Esophagus squamous epithelium (tissue), 5 donors: Measurements from ENCODE around the gene MOB3A. TPM values are rescaled to one million over a fixed set of nuclear protein-coding genes. Genes with fewer than 3 reads are reported as not detected.

Experiments
- DNase-seq: peaks from one replicate; lab custom pipeline; 2025; lab: John Stamatoyannopoulos, UW
- H3K27ac ChIP-seq, 4 donors: fragments of 200-600 bp; sonication (generic); one replicate each; pipeline ENCODE4 v1.5.1; 2016 to 2019; ENCODE audit warnings: mild to moderate bottlenecking in 1 of 4
- H3K27me3 ChIP-seq, 4 donors: fragments of 200-600 bp; sonication (generic); 1 replicate in 3 of 4; 2 replicates in 1 of 4; pipeline versions ENCODE4 v1.5.1 to v1.6.0; 2017 to 2021; ENCODE audit warnings: antibody characterized with exemption in 1 of 4
- H3K36me3 ChIP-seq, 3 donors: fragments of 200-600 bp; sonication (generic); one replicate each; pipeline ENCODE4 v1.5.1; 2016 to 2019
- H3K4me1 ChIP-seq, 3 donors: fragments of 200-600 bp; sonication (generic); one replicate each; pipeline ENCODE4 v1.5.1; 2017 to 2019
- H3K4me3 ChIP-seq, 4 donors: fragments of 200-600 bp; sonication (generic); 1 replicate in 3 of 4; 2 replicates in 1 of 4; pipeline ENCODE4 v1.5.1; 2016 to 2019; ENCODE audit warnings: mild to moderate bottlenecking in 2 of 4, moderate library complexity in 1 of 4
- H3K9me3 ChIP-seq, 3 donors: fragments of 200-600 bp; sonication (generic); one replicate each; pipeline ENCODE4 v1.5.1; 2016 to 2019
- POLR2A ChIP-seq, 4 donors: fragments of 450-650 bp; IDR thresholded peaks; one replicate each; pipeline ENCODE4 v1.6.1; 2017; ENCODE audit warnings: antibody characterized with exemption in 4 of 4, mild to moderate bottlenecking in 4 of 4, moderate library complexity in 3 of 4
- WGBS, 2 donors: methylation state at CpG; one replicate each; pipeline ENCODE4 v1.1.5; 2018; 5-methylcytosine and 5-hydroxymethylcytosine counted together
- intact Hi-C: fragments of 100-400 bp; cut with DNase I; formaldehyde crosslinking; loops from one replicate; pipeline ENCODE4 v1.15.0; 2022
- total RNA-seq, 4 donors: library from RNA; depleted of rRNA; stranded (reverse); fragments of >200 nt; gene quantifications; one replicate each; pipeline ENCODE4 v1.1.0, GENCODE V29; 2016
- TF ChIP-seq, protein P1 (sequence below), 6 experiments: fragments of 450-650 bp in 4 of 6; fragments of 200-600 bp in 2 of 6; sonication (generic) in 2 of 6; IDR thresholded peaks; one replicate each; pipeline ENCODE4 v1.5.1; 2016 to 2019; ENCODE audit warnings: antibody characterized with exemption in 6 of 6, mild to moderate bottlenecking in 4 of 6, moderate library complexity in 4 of 6
- donor health status: DM: yes; HTN: yes; CAD: no.

Gene MOB3A
- total RNA-seq, 4 donors from 2014 or later, result 22.9 to 26.9 (median 23.6) TPM

DNA sequence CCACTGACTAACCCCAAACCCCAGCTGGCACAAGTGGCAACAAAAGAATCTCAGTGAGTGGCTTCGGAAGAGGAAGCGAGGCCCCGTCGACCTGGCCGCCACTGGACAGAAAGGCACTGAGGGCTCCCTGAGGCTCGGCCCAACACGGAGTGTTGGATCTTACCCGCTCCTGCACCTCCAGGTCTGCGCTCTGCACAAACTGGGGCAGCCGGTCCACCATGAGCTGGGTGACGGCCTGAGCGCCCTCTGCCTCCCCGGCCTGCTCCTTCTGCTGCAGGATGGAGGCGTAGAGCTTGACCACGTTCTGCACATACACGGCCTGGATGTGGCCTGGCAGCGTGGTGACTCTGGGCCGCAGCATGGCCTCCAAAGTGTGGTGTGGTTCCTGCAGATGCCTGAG lies 22.3 kb upstream of the MOB3A start:
- intact Hi-C loops, result no loop called here
- Histone ChIP-seq H3K36me3 (peaks cover 83 to 100% (median 89%) of the 10 kb centered on the region in 3 donors), H3K27me3 (no peaks in the 10 kb centered on the region), H3K9me3 (no peaks in the 10 kb centered on the region), H3K4me3 (no peak overlapping the region), H3K4me1 (no peaks in the 10 kb centered on the region), H3K27ac (no peak overlapping the region)
- DNase-seq, result no peak
- TF ChIP-seq POLR2A (IDR thresholded peaks at IDR 0.05), result no peak
- TF ChIP-seq, protein P1, sequence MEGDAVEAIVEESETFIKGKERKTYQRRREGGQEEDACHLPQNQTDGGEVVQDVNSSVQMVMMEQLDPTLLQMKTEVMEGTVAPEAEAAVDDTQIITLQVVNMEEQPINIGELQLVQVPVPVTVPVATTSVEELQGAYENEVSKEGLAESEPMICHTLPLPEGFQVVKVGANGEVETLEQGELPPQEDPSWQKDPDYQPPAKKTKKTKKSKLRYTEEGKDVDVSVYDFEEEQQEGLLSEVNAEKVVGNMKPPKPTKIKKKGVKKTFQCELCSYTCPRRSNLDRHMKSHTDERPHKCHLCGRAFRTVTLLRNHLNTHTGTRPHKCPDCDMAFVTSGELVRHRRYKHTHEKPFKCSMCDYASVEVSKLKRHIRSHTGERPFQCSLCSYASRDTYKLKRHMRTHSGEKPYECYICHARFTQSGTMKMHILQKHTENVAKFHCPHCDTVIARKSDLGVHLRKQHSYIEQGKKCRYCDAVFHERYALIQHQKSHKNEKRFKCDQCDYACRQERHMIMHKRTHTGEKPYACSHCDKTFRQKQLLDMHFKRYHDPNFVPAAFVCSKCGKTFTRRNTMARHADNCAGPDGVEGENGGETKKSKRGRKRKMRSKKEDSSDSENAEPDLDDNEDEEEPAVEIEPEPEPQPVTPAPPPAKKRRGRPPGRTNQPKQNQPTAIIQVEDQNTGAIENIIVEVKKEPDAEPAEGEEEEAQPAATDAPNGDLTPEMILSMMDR (IDR thresholded peaks at IDR 0.05), result no peak
- WGBS, 2 donors, result 93 to 95% methylated on average over 3 to 9 of the region's 18 CpGs

DNA sequence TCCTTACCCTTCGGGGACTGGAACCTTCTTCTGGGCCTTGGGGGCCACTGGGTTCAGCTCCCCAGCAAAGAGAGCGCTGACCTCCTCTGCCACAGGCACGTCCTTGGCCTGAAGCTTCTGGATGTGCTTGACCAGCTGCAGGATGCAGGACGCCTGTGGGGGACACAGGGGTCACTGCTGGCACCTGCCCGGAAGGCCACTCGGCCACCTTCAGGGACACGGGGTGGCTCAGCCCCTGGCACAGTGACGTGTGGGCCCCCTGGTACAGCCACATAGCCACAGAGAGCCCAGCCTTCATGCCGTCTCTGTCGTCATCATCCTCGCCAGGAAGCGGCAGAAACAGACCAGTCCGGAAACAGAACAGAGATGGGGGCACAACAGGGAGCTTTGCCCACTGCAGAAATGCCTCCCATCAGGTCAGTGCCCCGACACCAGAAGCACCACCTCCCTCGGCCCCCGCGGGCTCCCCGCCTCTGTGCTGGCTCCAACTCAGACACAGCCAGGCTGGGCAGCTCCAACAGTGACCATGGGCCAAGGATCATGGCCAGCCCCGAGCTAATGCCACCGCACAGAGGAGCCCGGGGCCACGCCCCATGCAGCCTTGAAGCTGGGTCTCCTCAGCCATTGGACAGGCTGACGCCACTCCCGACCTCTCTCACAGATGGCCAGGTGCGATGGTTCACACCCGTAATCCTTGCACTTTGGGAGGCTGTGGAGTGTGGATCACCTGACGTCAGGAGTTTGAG lies 21.3 kb upstream of the MOB3A start:
- Histone ChIP-seq H3K9me3 (no peaks in the 10 kb centered on the region), H3K36me3 (peaks cover 83 to 100% (median 87%) of the 10 kb centered on the region in 3 donors)
- TF ChIP-seq, protein P1 (IDR thresholded peaks at IDR 0.05), result no peak
- no peak for TF ChIP-seq POLR2A (IDR thresholded peaks at IDR 0.05)

DNA sequence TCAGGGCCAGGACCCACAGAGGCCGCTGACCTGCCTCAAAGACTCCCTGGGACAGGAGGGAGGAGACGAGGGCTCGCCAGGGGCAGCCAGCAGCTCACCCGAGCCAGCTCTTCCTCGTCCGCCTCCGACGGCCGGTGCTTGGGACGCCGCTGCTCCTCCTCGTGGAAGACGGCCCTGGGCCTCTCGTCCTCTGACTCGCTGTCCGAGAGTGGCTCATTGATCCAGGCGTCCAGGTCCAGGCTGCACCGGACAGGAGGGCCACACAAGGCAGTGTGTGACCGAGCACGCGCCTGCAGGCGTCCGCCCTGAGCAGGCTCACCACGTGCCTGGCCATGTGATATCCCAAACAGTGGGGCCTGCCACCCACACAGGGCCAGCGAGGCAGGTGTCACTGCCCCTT lies 20.4 kb upstream of the MOB3A start:
- 80% methylated on average over 1 to 2 of the region's 25 CpGs for WGBS, 2 donors
- intact Hi-C loops, result no loop called here

More for the DNA sequence above, 21.3 kb upstream of the MOB3A start:
- intact Hi-C loops, result no loop called here
- Histone ChIP-seq H3K27ac (no peak overlapping the region), H3K27me3 (no peaks in the 10 kb centered on the region), H3K4me1 (no peaks in the 10 kb centered on the region), H3K4me3 (no peak overlapping the region)
- 100% methylated on average over 4 of the region's 27 CpGs; no CpG with 5 or more reads in 1 of the 2 donors for WGBS, 2 donors
- DNase-seq, result no peak

DNA sequence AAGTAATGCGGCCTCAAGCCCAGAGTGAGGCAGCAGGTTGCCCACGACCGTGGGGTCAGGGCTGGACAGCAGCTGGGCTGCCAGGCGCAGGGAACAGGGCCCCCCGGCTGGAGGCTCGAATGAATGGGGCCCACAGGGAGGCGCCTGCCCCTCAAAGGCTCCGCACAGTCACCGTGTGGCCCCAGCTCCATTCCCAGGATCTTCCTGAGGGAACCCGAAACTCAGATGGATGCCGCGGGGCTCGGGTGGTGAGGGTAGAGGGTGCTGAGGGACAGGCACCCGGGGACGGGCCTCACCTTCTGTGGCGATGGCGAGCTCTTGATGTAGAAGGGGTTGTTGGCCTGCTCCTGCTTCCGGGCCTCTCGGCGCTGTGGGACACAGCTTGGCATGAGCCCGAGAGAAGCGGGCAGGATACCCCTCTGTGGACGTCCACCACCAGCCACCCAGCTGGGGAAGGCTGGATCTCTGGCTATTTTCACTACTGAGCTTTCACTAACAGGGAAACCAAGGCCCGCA lies 19.8 kb upstream of the MOB3A start:
- no peak for DNase-seq
- Histone ChIP-seq H3K4me3 (no peak overlapping the region), H3K36me3 (peaks cover 83 to 100% (median 91%) of the 10 kb centered on the region in 3 donors), H3K27ac (no peak overlapping the region), H3K4me1 (no peaks in the 10 kb centered on the region), H3K9me3 (no peaks in the 10 kb centered on the region), H3K27me3 (no peaks in the 10 kb centered on the region)
- intact Hi-C loops, result no loop called here
- TF ChIP-seq POLR2A (IDR thresholded peaks at IDR 0.05), result no peak
- TF ChIP-seq, protein P1 (IDR thresholded peaks at IDR 0.05), result no peak
- 91 to 94% methylated on average over 9 to 20 of the region's 24 CpGs for WGBS, 2 donors

More for the DNA sequence above, 20.4 kb upstream of the MOB3A start:
- no peak overlapping the region for H3K27ac ChIP-seq
- no peaks in the 10 kb centered on the region for H3K9me3 ChIP-seq
- no peak for DNase-seq
- H3K36me3 ChIP-seq, result peaks cover 82 to 100% (median 91%) of the 10 kb centered on the region in 3 donors
- no peaks in the 10 kb centered on the region for H3K4me1 ChIP-seq
- H3K4me3 ChIP-seq, result no peak overlapping the region
- TF ChIP-seq, protein P1 (IDR thresholded peaks at IDR 0.05), result no peak
- TF ChIP-seq POLR2A (IDR thresholded peaks at IDR 0.05), result no peak
- H3K27me3 ChIP-seq, result no peaks in the 10 kb centered on the region

GRCh38 chr19:2115324-2115723 lies 19.2 kb upstream of the MOB3A start:
- Histone ChIP-seq H3K27ac (no peak overlapping the region), H3K4me1 (no peaks in the 10 kb centered on the region), H3K9me3 (no peaks in the 10 kb centered on the region), H3K36me3 (peaks cover 83 to 100% (median 91%) of the 10 kb centered on the region in 3 donors), H3K4me3 (no peak overlapping the region), H3K27me3 (no peaks in the 10 kb centered on the region)
- 87 to 92% methylated on average over 6 to 13 of the region's 25 CpGs for WGBS, 2 donors
- no peak for DNase-seq
- intact Hi-C loops, result no loop called here
- TF ChIP-seq POLR2A (IDR thresholded peaks at IDR 0.05), result no peak
- TF ChIP-seq, protein P1 (IDR thresholded peaks at IDR 0.05), result no peak
